ENCODE measurements around the gene SMAD4.
"Not testable (repeated sequence)": the region's sequence is repeated elsewhere in the genome, so short reads cannot be mapped to it uniquely, and the experiment has no call there.

SMAD4 gene

DNA sequence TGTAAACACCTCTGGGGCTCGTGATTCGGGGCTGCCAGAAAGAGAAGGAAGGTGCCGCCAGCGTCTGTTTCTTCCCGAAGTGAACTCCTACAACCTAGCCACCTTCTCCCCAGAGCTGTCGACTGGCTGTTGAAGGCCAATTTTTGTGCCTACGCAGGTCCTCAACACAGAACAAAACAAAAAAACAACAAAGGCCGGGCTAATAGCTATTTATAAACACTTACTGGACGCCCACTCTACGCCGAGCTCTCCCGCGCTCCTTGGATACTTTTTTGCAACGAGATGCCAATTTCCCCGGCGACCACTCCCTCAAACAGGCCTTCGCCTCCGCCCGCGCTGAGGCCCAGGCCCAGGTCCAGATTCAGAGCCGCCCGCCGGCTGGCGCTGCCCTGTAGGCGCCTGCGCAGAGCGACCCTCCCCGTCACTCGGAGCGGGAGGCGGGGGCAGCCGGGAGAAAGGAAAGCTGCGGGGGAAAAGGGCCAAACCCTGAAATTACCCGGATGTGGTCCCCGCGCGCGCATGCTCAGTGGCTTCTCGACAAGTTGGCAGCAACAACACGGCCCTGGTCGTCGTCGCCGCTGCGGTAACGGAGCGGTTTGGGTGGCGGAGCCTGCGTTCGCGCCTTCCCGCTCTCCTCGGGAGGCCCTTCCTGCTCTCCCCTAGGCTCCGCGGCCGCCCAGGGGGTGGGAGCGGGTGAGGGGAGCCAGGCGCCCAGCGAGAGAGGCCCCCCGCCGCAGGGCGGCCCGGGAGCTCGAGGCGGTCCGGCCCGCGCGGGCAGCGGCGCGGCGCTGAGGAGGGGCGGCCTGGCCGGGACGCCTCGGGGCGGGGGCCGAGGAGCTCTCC lies at the start of gene SMAD4:
TSS of gene SMAD4 (plus strand) at position 520 of the 843 bp plus-strand sequence. CDS start 16,834 bp downstream, outside the sequence.
- peak; percentile 96 to 99 (median 98) for DNase-seq (ENCODE audit: low read depth in 3 of 3)

DNA sequence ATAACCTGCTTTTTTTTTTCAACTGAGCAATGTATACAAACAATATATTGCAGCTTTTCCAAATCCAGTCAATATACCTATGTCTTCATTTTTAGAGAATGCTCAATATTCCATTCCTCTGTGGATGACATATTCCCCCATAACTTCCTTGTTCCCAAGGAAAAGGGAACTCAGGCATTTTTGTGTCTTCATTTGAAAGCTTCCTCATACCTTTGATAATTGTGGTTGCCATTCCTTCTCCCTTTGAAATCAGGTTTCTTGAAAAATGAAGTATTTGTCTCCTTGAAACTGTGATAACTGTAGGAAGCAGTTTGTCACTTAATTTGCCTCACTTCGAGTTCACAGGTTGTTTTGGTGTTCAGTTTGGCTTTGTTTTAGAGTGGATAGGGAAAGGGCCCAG lies 48.6 kb upstream of the SMAD4 start:
- DNase-seq (ENCODE audit: low read depth in 3 of 3), result no peak

DNA sequence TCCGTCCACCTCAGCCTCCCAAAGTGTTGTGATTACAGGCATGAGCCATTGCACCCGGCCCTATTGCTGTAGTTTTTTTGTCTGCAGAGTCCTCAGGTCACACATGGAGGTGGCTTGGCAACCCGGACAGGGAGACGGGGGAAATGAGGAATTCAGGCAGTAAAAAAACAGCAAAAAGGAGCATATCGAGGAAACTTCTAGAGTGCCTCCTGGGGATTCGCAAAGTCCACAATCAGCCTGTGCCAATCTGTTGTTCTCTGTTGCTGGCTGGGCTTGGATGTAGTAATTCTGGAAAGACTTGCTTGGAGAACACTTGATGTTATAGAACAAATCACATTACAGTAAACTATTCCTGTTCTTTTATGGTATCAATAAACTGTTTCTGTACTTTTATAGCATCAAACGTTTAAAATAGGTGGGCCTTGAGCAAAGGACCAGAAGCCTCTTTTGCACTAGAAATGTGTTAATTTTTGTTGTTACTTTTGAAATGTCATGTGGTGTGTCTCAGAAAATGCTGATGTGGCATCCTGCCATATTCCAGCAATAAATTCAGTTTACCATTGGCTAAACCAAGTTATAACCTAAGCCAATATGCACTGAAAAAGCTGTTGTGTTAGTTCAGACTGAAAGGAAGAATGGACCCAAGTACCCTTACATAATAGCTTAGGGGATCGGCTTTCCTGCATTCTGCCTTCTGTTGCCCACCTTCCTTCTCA lies 47.8 kb upstream of the SMAD4 start:
- no peak for DNase-seq (ENCODE audit: low read depth in 3 of 3)

DNA sequence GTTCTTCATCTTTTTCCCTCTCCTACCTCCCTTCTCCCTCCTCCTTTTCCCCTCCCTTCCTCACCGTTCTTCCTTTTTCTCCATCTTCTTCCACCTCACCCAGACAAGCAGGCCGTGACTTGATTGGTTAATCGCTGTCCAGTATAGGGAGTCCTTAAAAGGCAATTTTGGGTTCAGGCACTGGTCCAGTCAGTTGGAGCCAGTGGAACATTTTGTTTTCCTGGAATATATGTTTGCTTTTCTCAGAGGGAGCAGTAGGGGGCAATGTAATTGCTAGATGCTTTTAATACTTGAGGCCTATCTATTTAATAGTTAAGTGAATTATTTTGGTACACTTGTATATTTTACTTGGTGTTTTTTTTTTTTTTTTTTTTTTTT lies 47.2 kb upstream of the SMAD4 start:
- DNase-seq (ENCODE audit: low read depth in 3 of 3), result no peak

DNA sequence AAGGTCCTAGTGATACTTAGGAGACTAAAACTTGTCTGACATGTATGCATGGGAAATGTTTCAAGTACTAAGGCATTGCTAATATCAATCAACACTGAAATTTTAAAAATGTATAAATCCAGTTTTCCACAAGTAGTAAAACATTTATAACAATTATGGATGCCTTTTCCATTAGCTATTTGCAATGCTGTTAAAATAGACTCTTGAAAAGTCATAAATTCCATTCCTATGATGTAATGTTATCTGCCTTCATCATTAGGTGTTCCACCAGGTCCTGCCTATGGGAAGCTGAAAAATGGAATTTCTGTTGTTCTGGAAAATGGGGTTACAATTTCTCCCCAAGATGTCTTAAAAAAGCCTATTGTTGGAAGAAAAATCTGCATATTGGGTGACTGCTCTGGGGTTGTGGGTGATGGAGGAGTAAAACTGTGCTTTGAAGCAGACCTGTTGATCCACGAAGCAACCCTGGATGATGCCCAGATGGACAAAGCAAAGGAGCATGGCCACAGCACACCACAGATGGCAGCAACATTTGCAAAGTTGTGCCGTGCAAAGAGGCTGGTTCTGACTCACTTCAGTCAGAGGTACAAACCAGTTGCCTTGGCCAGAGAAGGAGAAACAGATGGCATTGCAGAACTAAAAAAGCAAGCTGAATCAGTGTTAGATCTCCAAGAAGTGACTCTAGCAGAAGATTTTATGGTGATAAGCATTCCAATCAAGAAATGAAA lies 43.5 kb upstream of the SMAD4 start:
- DNase-seq (ENCODE audit: low read depth in 3 of 3), result no peak

DNA sequence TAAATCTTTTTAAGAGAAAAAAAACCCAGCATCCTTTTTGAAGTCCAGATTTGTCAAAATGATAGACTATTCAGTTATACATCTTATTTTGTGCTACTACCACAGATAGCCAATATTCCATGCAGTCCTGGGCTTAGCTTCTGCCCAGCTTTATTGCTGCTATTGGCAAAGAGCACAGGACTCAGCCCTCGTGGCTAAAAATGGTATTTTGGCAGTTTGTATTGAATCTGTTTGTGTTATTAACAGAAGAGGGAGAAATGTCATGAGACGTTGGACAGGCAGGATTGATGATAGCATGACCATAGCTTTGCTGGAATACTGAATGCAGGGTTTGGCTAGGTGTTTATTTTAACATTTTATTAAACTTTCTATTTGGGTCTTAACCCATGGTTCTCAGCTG lies 42.8 kb upstream of the SMAD4 start:
- no peak for DNase-seq (ENCODE audit: low read depth in 3 of 3)

DNA sequence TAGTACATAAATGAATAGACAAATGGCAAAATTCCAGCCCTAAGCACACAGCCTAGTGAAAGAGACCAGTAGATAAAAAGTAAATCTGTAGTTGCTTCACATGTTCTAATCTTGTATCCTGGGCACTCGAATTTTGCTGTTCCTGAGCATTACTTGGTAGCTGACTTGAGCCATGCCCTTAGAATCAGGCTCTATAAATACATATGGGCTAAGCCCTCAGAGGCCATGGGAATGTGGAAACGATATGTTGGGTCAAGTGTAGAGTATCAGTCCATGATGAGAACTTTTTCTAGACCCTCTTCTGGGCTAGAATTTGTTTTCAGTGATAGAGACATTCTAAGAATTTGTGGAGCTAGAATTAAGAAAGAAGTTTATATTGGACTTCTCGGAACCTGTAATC lies 40.3 kb upstream of the SMAD4 start:
- no peak for DNase-seq (ENCODE audit: low read depth in 3 of 3)

DNA sequence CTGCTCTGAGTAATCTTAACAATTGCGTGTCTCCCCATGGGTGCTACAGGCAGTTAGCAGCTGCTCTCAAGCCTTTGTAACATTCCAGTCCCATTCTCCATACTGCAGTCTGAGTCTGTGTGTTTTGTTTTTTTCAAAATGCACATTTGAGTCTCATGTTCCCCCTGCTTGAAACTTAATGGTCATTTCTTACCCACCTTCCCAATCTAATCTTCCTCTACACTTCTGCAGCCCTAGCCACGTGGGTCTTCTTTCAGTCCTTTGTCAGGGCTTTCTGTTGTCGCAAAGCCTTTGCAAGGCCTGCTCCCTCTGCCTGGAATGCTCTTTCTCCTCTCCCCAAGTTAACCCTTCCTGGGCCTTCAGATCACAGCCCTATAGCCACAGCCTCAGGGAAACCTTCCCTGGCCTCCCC lies 37.7 kb upstream of the SMAD4 start:
- no peak for DNase-seq (ENCODE audit: low read depth in 3 of 3)

DNA sequence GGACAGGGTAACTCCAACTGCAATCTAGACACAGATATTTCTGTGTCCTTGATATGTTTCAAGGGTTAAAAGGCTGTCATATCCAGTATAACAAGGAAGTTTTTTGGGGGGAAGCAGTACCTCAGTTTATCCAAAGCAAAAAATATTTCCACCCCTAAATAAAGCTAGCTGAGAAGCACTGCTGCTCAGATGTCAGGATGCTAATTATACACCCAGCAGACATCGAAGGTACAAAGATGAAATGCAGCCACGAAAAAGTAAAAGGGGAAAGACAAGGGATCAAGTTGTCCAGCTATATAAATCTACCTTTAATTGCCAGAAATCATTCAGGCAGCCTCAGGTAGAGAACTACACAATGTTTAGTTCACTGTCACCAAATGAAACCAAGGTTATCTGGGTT lies 36.0 kb upstream of the SMAD4 start:
- DNase-seq (ENCODE audit: low read depth in 3 of 3), result no peak

DNA sequence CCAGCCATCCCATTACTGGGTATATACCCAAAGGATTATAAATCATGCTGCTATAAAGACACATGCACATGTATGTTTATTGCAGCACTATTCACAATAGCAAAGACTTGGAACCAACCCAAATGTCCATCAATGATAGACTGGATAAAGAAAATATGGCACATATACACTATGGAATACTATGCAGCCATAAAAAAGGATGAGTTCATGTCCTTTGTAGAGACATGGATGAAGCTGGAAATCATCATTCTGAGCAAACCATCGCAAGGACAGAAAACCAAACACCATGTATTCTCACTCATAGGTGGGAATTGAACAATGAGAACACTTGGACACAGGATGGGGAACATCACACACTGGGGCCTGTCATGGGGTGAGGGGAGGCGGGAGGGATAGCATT lies 26.8 kb upstream of the SMAD4 start:
- not testable (repeated sequence) for DNase-seq (ENCODE audit: low read depth in 3 of 3)

DNA sequence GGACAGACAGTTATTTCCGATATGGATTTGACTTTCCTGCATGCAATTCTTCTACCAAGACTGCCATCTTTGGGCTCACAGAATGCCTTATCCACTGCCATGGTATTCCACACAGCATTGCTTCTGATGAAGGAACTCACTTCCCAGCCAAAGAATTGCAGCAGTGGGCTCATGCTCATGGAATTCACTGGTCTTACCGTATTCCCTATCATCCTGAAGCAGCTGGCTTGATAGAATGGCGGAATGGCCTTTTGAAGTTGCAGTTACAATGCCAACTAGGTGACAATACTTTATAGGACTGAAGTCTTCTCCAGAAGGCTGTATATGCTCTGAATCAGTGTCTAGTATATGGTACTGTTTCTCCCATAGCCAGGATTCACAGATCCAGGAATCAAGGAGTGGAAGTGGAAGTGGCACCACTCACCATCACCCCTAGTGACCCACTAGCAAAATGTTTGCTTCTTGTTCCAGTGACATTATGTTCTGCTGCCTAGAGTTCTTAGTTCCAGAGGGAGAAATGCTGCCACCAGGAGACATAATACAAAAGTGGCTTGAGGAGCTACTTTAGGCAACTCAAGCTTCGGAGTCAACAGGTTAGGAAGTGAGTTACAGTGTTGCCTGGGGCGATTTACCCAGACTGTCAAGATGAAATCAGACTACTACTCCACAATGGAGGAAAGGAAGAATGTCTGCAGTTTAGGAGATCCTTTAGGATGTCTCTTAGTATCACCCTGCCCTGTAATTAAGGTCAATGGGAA lies 23.8 kb upstream of the SMAD4 start:
- DNase-seq (ENCODE audit: low read depth in 3 of 3), result no peak

DNA sequence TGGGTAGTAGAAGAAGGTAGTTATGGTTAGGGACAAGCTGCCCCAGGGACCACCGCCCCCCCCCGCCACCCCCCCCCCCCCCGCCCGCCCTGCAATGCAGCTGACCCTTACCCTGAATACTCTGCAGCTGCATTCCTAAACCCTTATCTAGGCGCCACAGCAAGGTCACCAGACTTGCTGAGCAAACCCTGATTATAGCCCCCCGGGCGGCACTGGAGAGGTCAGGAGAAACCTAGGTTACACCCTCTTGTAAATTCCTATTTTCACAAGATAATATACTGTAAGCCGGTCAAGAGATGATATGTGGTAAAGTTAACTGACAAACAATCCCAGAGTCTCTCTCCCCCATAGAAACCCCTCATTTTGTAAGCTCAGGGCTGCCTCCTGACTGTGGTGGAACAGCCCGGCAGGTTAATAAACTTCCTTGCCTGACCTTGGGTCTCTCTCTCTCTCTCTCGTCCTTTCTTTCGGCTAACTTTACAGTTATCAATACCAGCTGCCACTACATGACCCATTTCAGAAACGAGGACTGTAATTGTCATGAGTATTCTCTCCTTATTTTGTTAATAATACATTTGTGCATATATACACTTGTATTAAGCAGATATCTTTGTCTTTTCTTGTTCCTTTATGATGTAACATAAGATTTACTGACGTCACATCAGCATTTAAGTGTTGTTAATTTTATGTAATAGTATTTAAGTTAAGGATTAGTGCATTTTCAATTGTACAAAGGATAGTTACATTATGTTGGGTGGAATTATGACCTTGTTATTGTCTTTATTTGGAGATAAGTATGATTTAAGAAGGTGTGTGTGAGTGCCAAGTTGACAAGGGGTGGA lies 22.8 kb upstream of the SMAD4 start:
- DNase-seq (ENCODE audit: low read depth in 3 of 3), result no peak

DNA sequence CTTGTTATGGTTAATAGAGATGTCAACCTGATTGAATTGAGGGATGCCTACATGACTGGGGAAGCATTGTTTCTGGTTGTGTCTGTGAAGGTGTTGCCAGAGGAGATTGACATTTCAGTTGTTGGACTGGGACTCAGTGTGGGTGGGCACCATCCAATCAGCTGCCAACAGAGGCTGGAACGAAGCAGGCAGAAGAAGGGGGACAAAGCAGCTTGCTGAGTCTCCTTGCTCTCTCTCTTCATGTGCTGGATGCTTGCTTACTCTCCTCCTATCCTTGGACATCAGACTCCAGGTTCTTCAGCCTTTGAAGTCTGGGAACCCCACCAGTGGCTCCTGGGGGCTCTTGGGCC lies 22.2 kb upstream of the SMAD4 start:
- DNase-seq (ENCODE audit: low read depth in 3 of 3), result no peak

DNA sequence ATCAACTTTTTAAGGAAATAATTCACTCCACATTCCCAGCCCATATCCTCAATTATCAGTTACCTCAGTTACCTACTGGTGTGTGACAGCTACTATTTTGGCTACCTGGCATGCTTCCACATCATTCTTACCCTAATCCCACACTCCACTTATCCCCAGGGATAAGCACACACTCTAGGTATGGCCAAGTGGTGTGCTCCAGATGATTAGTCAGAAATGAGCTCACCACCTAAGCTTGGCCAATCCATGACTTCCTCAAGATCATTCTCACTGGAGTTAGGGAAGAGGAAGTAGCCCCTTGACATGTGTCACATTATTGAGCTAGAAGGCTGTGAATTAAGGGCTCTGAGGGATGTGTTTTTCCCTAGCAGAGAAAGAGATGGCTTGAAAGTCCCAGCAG lies 20.9 kb upstream of the SMAD4 start:
- no peak for DNase-seq (ENCODE audit: low read depth in 3 of 3)

DNA sequence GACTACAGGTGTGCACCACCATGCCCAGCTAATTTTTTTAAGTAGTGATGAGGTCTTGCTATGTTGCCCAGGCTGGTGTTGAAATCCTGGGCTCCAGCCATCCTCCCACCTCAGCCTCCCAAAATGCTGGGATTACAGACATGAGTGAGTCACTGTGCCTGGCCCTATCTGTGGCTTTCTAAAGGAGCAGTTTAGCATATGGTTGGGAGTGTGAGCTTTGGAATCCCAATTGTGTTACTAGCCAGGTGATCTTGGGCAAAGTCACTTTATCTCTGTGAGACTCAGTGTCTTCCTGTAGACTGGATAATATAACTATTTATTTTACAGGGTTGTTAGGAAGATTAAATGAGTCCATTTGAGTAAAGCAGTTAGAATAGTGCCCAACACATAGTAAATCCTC lies 19.8 kb upstream of the SMAD4 start:
- no peak for DNase-seq (ENCODE audit: low read depth in 3 of 3)

DNA sequence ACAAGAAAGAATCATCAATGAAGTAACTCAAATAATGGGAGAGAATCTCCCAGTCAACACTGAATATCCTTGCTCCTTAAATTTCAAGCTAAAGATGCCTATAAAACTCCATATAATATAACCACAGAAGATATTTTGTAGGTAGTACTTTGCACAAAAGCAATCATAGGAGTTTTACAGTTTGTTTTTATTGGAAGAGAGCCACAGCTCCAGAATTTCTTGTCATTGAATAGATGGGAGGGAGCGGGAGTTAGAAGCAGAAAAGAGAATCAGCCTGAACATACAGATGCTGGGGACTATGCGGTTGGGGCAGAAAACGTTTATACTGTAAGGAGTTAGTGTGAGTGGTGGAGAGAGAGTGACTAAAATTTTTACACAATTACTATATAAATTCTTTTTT lies 18.3 kb upstream of the SMAD4 start:
- no peak for DNase-seq (ENCODE audit: low read depth in 3 of 3)

DNA sequence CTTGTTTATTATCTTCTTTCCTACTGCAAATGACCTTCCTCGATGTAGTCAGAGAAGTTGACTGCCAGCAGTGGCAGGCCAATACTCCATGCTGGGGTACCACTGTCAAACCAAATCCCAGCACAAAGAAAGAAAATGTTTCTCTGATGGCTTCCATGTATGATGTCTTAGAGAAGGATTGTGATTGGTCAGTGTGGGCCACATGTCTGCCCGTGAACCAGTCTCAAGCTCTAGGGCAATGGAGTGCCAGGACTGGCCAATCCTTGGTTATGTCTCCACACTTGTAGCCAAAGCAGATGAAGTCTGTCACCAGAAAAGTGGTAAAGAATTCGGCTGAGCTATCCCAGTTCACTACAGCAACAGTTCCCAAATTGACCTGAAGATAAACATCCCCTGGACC lies 17.6 kb upstream of the SMAD4 start:
- no peak for DNase-seq (ENCODE audit: low read depth in 3 of 3)

DNA sequence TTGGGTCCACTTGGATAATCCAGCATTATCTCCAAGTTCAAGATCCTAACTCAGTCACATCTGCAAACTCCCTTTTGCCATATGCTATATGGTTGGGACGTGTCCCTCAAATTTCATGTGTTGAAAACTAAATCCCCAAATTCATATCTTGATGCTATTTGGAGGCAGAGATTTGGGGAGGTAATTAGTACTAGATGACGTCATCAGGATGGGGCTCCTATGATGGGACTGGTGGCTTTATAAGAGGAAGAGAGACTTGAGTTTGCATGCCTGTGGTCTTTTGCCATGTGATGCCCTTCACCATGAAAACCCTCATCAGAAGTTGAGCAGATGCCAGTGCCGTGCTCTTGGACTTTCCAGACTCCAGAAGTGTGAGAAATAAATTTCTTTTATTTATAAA lies 16.8 kb upstream of the SMAD4 start:
- DNase-seq (ENCODE audit: low read depth in 3 of 3), result no peak

DNA sequence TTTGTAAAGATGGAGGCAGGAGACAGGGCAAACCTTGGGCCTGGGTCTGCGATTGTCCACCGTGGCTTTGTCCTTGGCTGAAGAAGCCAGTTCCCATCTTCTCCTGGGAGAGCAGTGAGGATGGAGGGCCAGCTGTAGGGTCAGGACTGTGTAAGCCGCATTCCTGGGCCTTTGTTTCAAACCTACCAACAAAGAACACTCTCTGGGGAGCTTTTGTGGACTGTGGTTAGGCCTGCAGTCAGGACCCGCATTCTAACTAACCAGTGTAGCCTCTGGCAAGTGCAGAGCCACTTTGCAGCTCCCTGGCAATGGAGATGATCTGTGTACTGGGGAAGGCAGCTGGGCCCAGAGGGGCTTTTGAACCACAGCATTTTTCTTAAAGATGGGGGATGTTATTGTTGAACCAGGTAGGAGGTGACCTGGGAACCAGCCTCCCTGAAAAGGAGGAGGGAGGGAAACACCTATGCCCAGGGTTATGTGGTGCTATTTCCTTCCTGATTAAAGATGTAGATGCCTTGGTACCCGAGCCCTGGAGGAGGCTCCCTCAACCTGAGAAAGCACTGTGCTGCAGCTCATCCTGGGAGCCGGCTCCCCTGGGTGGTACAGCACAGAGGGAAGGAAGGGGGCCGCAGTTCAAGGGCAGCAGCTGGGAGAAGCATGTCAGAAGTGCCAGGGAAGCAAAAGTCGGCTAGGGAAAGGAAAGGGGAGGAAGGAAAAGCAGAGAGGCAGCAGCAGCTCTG lies 12.7 kb upstream of the SMAD4 start:
- DNase-seq (ENCODE audit: low read depth in 3 of 3), result no peak

DNA sequence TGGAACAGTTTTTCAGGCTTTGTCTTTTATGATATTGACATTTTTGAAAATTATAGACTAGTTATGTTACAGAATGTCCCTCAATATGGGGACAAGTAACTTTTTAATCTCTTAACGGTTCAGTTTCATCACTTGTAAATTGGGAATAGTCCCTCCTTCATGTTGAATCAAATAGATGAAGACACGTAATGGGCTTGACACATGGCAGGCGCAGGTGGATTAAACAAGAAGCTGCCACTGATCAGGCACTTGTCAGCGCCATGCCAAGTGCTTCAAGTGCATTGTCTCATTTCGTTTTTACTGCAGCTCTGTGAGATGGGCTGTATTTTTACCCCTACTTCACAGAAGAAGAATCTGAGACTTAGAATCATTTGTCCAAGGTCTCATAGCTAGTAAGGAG lies 9.5 kb upstream of the SMAD4 start:
- no peak for DNase-seq (ENCODE audit: low read depth in 3 of 3)

Measured in stimulated activated CD4-positive, alpha-beta T cell treated with anti-CD3 and anti-CD28 coated beads, TNF-alpha, amount 100 ng/mL, for 4 hours (primary cell).